WTC11 (cell line): ENCODE measurements around the gene POC5.

Source experiments
- ATF1 ChIP-seq: sonication (generic); formaldehyde crosslinking; IDR thresholded peaks from 2 replicates; pipeline ENCODE4 v1.8.1; 2023; ENCODE audit warnings: mild to moderate bottlenecking, moderate library complexity, missing genetic modification reagents
- CREM ChIP-seq: sonication (generic); formaldehyde crosslinking; IDR thresholded peaks from 2 replicates; pipeline ENCODE4 v1.8.1; 2022; ENCODE audit warnings: mild to moderate bottlenecking, missing genetic modification reagents, moderate library complexity
- CTCF ChIP-seq: fragments of 200-600 bp; IDR thresholded peaks from 2 replicates; pipeline ENCODE4 v1.8.0; 2022; ENCODE audit warnings: antibody characterized with exemption
- ELF4 ChIP-seq: sonication (generic); formaldehyde crosslinking; IDR thresholded peaks from 2 replicates; pipeline ENCODE4 v1.8.1; 2022; ENCODE audit warnings: low read depth, mild to moderate bottlenecking, moderate library complexity, missing genetic modification reagents
- HMGXB4 ChIP-seq: sonication (generic); formaldehyde crosslinking; IDR thresholded peaks from 2 replicates; pipeline ENCODE4 v1.8.1; 2023; ENCODE audit warnings: mild to moderate bottlenecking, moderate library complexity, missing genetic modification reagents
- IRF1 ChIP-seq: sonication (generic); formaldehyde crosslinking; IDR thresholded peaks from 2 replicates; pipeline ENCODE4 v1.8.0; 2023; ENCODE audit warnings: missing genetic modification reagents
- MAX ChIP-seq: sonication (generic); formaldehyde crosslinking; IDR thresholded peaks from 2 replicates; pipeline ENCODE4 v1.8.0; 2022; ENCODE audit warnings: mild to moderate bottlenecking, missing genetic modification reagents
- NFATC4 ChIP-seq: fragments of 250-450 bp; sonication (Bioruptor Pico); IDR thresholded peaks from 2 replicates; pipeline ENCODE4 v1.9.0; 2021; ENCODE audit warnings: mild to moderate bottlenecking
- RORB ChIP-seq: fragments of 250-450 bp; sonication (Bioruptor Pico); IDR thresholded peaks from 2 replicates; pipeline ENCODE4 v1.9.0; 2021; ENCODE audit warnings: mild to moderate bottlenecking
- SOX15 ChIP-seq: fragments of 250-450 bp; sonication (Bioruptor Pico); IDR thresholded peaks from 2 replicates; pipeline ENCODE4 v1.9.0; 2021; ENCODE audit warnings: mild to moderate bottlenecking
- TEAD4 ChIP-seq: sonication (generic); formaldehyde crosslinking; IDR thresholded peaks from 2 replicates; pipeline ENCODE4 v1.8.0; 2022; ENCODE audit warnings: mild to moderate bottlenecking, missing genetic modification reagents
- ZBTB21 ChIP-seq: sonication (generic); formaldehyde crosslinking; IDR thresholded peaks from 2 replicates; pipeline ENCODE4 v1.8.1; 2023; ENCODE audit warnings: mild to moderate bottlenecking, missing genetic modification reagents, borderline replicate concordance
- ZNF416 ChIP-seq: fragments of 250-450 bp; sonication (Bioruptor Pico); IDR thresholded peaks from 2 replicates; pipeline ENCODE4 v1.9.0; 2021; ENCODE audit warnings: mild to moderate bottlenecking, inconsistent platforms
- ZNF512 ChIP-seq: sonication (generic); formaldehyde crosslinking; IDR thresholded peaks from 2 replicates; pipeline ENCODE4 v1.8.1; 2022; ENCODE audit warnings: missing genetic modification reagents, borderline replicate concordance

GRCh38 chr5:75666801-75667200, 50.4 kb downstream of the POC5 start:
- TF ChIP-seq CTCF: no peak
- no peak for TF ChIP-seq ZBTB21
- no peak for TF ChIP-seq ZNF416 (CRISPR knock-in tag)
- TF ChIP-seq NFATC4: no peak
- no peak for TF ChIP-seq ATF1 (CRISPR knock-in tag)
- no peak for TF ChIP-seq RORB (CRISPR knock-in tag)
- TF ChIP-seq ELF4 (CRISPR knock-in tag): no peak
- TF ChIP-seq MAX (CRISPR knock-in tag): no peak
- no peak for TF ChIP-seq TEAD4 (CRISPR knock-in tag)
- TF ChIP-seq SOX15: no peak
- no peak for TF ChIP-seq CREM (CRISPR knock-in tag)
- no peak for TF ChIP-seq ZNF512 (CRISPR knock-in tag)
- TF ChIP-seq HMGXB4: no peak
- no peak for TF ChIP-seq IRF1 (CRISPR knock-in tag)
